A673 (cell line): ENCODE data around the gene SF3A2.

Experiments used
- EZH2 ChIP-seq: fragments of 200-600 bp; sonication (generic); IDR thresholded peaks from 2 replicates; pipeline ENCODE4 v1.6.1; 2017; ENCODE audit warnings: borderline replicate concordance, low read depth, mild to moderate bottlenecking, mixed read lengths, antibody characterized with exemption, low read length; ENCODE audit not compliant: poor library complexity, severe bottlenecking
- TF ChIP-seq, protein P1 (sequence below): fragments of 300-800, 200-600 bp; sonication (generic); conservative IDR thresholded peaks from 2 replicates; pipeline ENCODE4 v1.5.1; 2017; ENCODE audit warnings: low read depth, mild to moderate bottlenecking, antibody characterized with exemption, low read length, moderate library complexity, mixed read lengths

DNA sequence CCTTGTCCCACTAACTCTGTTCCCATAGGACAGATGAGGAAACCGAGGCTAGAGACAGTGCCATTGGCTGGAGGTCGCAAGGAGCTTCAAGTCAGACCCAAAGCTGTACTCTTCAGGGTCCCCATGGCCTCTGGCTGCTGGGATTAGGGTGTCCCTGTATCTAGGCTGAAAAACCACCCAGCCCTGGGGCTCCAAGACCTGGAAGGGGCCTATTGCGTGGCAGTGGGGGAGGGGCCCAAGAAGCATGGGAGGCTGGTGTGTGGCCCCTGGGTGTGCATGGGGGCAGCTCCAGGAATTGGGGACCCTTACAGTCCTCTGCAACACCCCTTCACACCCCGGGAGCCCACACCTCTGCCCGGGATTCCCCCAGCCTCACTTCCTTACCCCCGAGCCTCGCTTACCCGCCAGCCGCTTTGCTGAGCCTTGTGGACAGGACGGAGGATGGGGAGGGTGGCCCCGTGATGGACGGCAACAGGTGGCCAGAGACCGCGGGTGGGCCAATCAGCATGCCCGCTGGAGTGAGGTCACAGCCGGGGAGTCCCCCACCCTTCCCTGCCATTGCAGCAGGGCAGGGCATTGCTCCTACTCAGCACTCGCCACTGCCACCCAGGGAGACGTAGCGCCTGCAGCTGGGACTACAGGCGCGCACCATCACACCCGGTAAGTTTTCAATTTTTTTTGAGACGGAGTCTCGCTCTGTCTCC lies 19.5 kb downstream of the SF3A2 start, which contains the start of gene JSRP1:
- TF ChIP-seq, protein P1, sequence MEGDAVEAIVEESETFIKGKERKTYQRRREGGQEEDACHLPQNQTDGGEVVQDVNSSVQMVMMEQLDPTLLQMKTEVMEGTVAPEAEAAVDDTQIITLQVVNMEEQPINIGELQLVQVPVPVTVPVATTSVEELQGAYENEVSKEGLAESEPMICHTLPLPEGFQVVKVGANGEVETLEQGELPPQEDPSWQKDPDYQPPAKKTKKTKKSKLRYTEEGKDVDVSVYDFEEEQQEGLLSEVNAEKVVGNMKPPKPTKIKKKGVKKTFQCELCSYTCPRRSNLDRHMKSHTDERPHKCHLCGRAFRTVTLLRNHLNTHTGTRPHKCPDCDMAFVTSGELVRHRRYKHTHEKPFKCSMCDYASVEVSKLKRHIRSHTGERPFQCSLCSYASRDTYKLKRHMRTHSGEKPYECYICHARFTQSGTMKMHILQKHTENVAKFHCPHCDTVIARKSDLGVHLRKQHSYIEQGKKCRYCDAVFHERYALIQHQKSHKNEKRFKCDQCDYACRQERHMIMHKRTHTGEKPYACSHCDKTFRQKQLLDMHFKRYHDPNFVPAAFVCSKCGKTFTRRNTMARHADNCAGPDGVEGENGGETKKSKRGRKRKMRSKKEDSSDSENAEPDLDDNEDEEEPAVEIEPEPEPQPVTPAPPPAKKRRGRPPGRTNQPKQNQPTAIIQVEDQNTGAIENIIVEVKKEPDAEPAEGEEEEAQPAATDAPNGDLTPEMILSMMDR, result no peak
- no peak for TF ChIP-seq EZH2
